Thyroid gland (tissue), 4 donors: ENCODE results near the gene C10orf90. TPM values are rescaled to one million over a fixed set of nuclear protein-coding genes. Genes with fewer than 3 reads are reported as not detected.

Experiments used
- DNase-seq, 2 donors: peaks; one replicate each; pipeline ENCODE4 v3.0.0-alpha.2; 2019
- H3K27ac ChIP-seq, 3 donors: fragments of 200-600 bp; sonication (generic); 1 replicate in 2 of 3; 2 replicates in 1 of 3; pipeline ENCODE4 v1.5.1; 2016 to 2019; ENCODE audit warnings: mild to moderate bottlenecking in 1 of 3, moderate library complexity in 1 of 3
- H3K27me3 ChIP-seq: fragments of 200-600 bp; sonication (generic); one replicate; pipeline ENCODE4 v1.5.1; 2019
- H3K36me3 ChIP-seq, 2 donors: fragments of 200-600 bp; sonication (generic); one replicate each; pipeline ENCODE4 v1.5.1; 2016 to 2019
- H3K4me1 ChIP-seq, 2 donors: fragments of 200-600 bp; sonication (generic); one replicate each; pipeline ENCODE4 v1.5.1; 2017 to 2019
- H3K4me3 ChIP-seq, 3 donors: fragments of 200-600 bp; sonication (generic); replicated peaks in 1 of 3; 1 replicate in 2 of 3; 2 replicates in 1 of 3; pipeline ENCODE4 v1.5.1; 2016; ENCODE audit warnings: mild to moderate bottlenecking in 1 of 3
- H3K9me3 ChIP-seq: fragments of 200-600 bp; sonication (generic); one replicate; pipeline ENCODE4 v1.5.1; 2017
- POLR2A ChIP-seq, 2 donors: fragments of 450-650 bp; IDR thresholded peaks; one replicate each; pipeline ENCODE4 v1.6.1; 2017; ENCODE audit warnings: antibody characterized with exemption in 2 of 2, mild to moderate bottlenecking in 2 of 2, moderate library complexity in 1 of 2
- WGBS, 2 donors: methylation state at CpG; one replicate each; pipeline ENCODE4 v1.1.5; 2017; 5-methylcytosine and 5-hydroxymethylcytosine counted together
- intact Hi-C: fragments of 100-400 bp; cut with DNase I; formaldehyde crosslinking; loops from one replicate; pipeline ENCODE4 v1.15.1; 2023
- total RNA-seq, 4 donors: library from RNA; depleted of rRNA; stranded (reverse); fragments of >200 nt; gene quantifications; one replicate each; pipeline ENCODE4 v1.2.3, GENCODE V29; 2016
- TF ChIP-seq, protein P1 (sequence below), 6 experiments: fragments of 200-600 bp in 3 of 6; fragments of 450-650 bp in 3 of 6; sonication (generic) in 3 of 6; IDR thresholded peaks; one replicate each; pipeline ENCODE4 v1.5.1; 2016 to 2019; ENCODE audit warnings: antibody characterized with exemption in 6 of 6, mild to moderate bottlenecking in 2 of 6, inconsistent platforms in 1 of 6, moderate library complexity in 1 of 6

The C10orf90 gene
- total RNA-seq, 4 donors from 2014 or later = 0.45 to 5.1 (median 2.0) TPM

DNA sequence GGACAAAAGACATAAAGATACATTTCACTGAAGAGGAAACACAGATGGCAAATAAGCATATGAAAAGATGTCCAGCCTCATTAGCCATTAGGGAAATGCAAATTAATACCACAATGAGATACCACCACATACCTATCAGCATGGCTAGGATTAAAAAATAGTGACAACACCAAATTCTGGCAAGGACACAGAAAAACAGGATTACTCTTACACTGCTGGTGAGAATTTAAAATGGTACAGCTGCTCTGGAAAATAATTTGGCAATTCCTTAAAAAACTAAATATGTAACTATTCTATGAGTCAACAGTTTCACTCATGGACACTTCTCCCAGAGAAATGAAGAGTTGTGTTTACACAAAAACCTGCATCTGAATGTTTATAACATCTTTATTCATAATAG lies 121.1 kb downstream of the C10orf90 start:
- Histone ChIP-seq H3K27ac (no peak overlapping the region), H3K27me3 (no peaks in the 10 kb centered on the region), H3K4me1 (no peaks in the 10 kb centered on the region), H3K36me3 (no peaks in the 10 kb centered on the region), H3K9me3 (no peaks in the 10 kb centered on the region), H3K4me3 (no peak overlapping the region)
- TF ChIP-seq, protein P1, sequence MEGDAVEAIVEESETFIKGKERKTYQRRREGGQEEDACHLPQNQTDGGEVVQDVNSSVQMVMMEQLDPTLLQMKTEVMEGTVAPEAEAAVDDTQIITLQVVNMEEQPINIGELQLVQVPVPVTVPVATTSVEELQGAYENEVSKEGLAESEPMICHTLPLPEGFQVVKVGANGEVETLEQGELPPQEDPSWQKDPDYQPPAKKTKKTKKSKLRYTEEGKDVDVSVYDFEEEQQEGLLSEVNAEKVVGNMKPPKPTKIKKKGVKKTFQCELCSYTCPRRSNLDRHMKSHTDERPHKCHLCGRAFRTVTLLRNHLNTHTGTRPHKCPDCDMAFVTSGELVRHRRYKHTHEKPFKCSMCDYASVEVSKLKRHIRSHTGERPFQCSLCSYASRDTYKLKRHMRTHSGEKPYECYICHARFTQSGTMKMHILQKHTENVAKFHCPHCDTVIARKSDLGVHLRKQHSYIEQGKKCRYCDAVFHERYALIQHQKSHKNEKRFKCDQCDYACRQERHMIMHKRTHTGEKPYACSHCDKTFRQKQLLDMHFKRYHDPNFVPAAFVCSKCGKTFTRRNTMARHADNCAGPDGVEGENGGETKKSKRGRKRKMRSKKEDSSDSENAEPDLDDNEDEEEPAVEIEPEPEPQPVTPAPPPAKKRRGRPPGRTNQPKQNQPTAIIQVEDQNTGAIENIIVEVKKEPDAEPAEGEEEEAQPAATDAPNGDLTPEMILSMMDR (IDR thresholded peaks at IDR 0.05) = no peak
- TF ChIP-seq POLR2A (IDR thresholded peaks at IDR 0.05) = no peak
- intact Hi-C loops = no loop called here
- DNase-seq = no peak

DNA sequence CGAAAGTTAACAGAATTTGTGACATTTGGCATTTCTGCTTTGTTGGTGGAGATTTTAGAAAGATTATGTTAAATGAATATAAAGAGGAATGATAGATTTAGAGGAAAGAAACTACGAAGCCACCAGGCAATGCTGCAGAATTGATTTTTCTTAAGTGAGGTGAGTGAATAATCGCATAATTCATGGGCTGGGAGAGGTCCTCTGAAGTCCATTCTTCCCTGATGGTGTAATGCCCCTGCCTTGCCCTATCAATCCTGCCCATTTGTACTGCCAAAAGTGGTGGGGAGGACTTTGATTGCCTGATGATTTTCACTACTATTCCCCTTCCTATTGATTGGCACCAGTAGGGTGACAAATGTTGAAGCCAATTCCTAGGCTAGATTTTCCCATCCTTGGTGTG lies 125.9 kb downstream of the C10orf90 start:
- Histone ChIP-seq H3K36me3 (no peaks in the 10 kb centered on the region), H3K9me3 (no peaks in the 10 kb centered on the region), H3K27ac (no peak overlapping the region), H3K4me3 (no peak overlapping the region), H3K4me1 (no peaks in the 10 kb centered on the region), H3K27me3 (no peaks in the 10 kb centered on the region)
- WGBS, 2 donors = 60 to 84% methylated on average over 3 of the region's 3 CpGs
- intact Hi-C loops = no loop called here
- no peak for DNase-seq
- TF ChIP-seq, protein P1 (IDR thresholded peaks at IDR 0.05) = no peak
- TF ChIP-seq POLR2A (IDR thresholded peaks at IDR 0.05) = no peak

DNA sequence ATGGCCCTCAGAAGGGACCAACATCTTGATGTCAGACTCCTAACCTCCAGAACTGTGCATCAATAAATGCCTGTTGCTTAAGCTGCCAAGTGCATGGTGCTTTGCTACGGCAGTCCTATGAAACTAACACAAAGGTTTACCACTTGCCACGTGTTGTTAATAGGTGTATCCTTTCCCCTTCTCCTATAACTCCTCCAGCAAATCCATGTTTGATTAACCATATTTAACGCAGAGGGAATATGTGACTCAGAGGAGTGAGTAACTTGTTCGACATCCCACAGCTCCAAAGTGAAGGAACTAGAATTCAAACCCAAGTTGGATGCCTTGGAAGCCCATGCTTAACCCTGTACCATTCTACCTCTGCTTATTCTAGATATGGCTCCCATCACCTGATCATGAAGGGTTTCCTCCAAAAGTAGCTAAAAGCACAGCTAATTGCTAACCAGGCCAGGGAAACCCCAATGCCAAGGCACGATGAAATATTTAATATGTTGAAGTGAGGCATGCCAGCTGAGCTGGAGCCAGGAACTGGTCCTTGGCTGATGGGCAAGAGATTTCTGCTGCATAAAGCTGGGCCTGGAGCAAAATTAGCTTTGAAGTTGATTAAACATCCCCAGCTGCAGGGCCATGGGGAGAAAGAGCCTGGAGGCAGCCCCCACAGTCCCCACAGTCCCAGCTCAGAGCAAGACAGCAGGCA lies 131.9 kb downstream of the C10orf90 start:
- H3K4me3 ChIP-seq = no peak overlapping the region
- H3K9me3 ChIP-seq = no peaks in the 10 kb centered on the region
- DNase-seq = no peak
- WGBS, 2 donors = 88 to 93% methylated on average over 5 of the region's 5 CpGs
- no peaks in the 10 kb centered on the region for H3K36me3 ChIP-seq
- no peaks in the 10 kb centered on the region for H3K27me3 ChIP-seq
- no peaks in the 10 kb centered on the region for H3K4me1 ChIP-seq
- TF ChIP-seq POLR2A (IDR thresholded peaks at IDR 0.05) = no peak
- TF ChIP-seq, protein P1 (IDR thresholded peaks at IDR 0.05) = no peak
- no peak overlapping the region for H3K27ac ChIP-seq
- intact Hi-C loops = no loop called here

DNA sequence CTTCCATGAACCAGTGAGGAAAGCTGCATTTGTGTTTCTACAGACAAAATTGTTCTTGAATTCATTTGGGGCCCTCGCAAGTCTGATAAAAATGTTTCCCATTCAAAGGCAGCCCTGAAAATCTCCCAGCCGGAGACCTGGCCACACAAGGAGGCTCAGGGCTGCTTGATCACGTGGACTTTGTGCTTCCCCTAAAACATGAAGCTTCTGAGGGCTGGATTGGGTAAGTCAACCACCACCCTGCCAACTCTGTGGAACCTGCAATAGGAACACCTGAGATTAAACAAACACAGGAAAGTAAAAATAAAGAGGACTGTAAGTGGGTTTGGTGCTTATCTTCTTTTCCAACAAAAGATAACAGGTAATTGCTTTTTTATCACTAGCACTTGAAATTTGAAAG lies 133.8 kb downstream of the C10orf90 start:
- H3K4me1 ChIP-seq = no peaks in the 10 kb centered on the region
- no peak for TF ChIP-seq POLR2A (IDR thresholded peaks at IDR 0.05)
- TF ChIP-seq, protein P1 (IDR thresholded peaks at IDR 0.05) = no peak
- H3K27me3 ChIP-seq = no peaks in the 10 kb centered on the region
- H3K4me3 ChIP-seq = no peak overlapping the region
- WGBS, 2 donors = 69 to 71% methylated on average over 3 of the region's 3 CpGs
- no peaks in the 10 kb centered on the region for H3K9me3 ChIP-seq
- intact Hi-C loops = no loop called here
- no peak for DNase-seq
- no peak overlapping the region for H3K27ac ChIP-seq
- no peaks in the 10 kb centered on the region for H3K36me3 ChIP-seq

DNA sequence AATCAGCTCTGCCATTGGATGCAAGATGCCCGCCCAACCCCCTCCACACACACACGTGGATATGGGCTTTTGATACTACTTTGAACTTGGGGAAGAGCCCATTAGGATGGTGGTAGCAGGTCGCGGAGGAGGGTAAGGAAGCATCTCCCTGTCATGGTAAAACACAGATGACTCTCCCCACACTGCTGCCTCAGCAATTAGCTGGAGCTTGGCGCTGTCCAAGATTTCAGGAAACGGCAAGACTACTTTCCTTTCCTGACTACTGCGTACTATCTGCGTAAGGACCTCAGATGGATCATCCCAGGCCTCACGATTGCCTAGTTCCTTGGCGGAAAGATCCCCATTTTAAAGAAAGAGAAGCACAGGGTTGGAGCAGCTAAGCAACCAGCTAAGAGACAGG lies 134.3 kb downstream of the C10orf90 start:
- Histone ChIP-seq H3K4me1 (no peaks in the 10 kb centered on the region), H3K36me3 (no peaks in the 10 kb centered on the region), H3K27ac (no peak overlapping the region), H3K4me3 (no peak overlapping the region), H3K27me3 (no peaks in the 10 kb centered on the region), H3K9me3 (no peaks in the 10 kb centered on the region)
- DNase-seq = no peak
- TF ChIP-seq, protein P1 (IDR thresholded peaks at IDR 0.05) = no peak
- no peak for TF ChIP-seq POLR2A (IDR thresholded peaks at IDR 0.05)
- intact Hi-C loops = no loop called here
- WGBS, 2 donors = 65 to 68% methylated on average over 7 to 10 of the region's 10 CpGs
